IMR-90 (cell line): ENCODE measurements around the gene ZNF175.

Experiments used
- BHLHE40 ChIP-seq: fragments of 150-350 bp; IDR thresholded peaks from 2 replicates; pipeline ENCODE4 v1.6.1; 2016; ENCODE audit warnings: mild to moderate bottlenecking, low read depth, low read length
- CEBPB ChIP-seq: IDR thresholded peaks from 2 replicates; pipeline ENCODE4 v1.6.1; 2012; ENCODE audit warnings: low read depth, low read length, improper control_type of control experiment
- CHD1 ChIP-seq: IDR thresholded peaks from 2 replicates; pipeline ENCODE4 v1.6.1; 2012; ENCODE audit warnings: low read depth, low read length, improper control_type of control experiment
- CTCF ChIP-seq: conservative IDR thresholded peaks from 2 replicates; pipeline ENCODE4 v1.5.1; 2012; ENCODE audit warnings: mild to moderate bottlenecking, low read depth, low read length, improper control_type of control experiment
- ELK1 ChIP-seq: fragments of 150-350 bp; IDR thresholded peaks from 2 replicates; pipeline ENCODE4 v1.6.1; 2016; ENCODE audit warnings: low read depth, mild to moderate bottlenecking, low read length, moderate library complexity, borderline replicate concordance
- MXI1 ChIP-seq: IDR thresholded peaks from 2 replicates; pipeline ENCODE4 v1.6.1; 2012; ENCODE audit warnings: low read depth, mild to moderate bottlenecking, low read length, moderate library complexity, borderline replicate concordance
- NFE2L2 ChIP-seq: fragments of 150-350 bp; IDR thresholded peaks from 2 replicates; pipeline ENCODE4 v1.6.1; 2016; ENCODE audit warnings: low read depth, mild to moderate bottlenecking, low read length
- POLR2A ChIP-seq: IDR thresholded peaks from 2 replicates; pipeline ENCODE4 v1.6.1; 2012; ENCODE audit warnings: mild to moderate bottlenecking, low read depth, low read length
- RAD21 ChIP-seq: IDR thresholded peaks from 2 replicates; pipeline ENCODE4 v1.6.1; 2012; ENCODE audit warnings: low read length, improper control_type of control experiment
- SMC3 ChIP-seq: fragments of 150-350 bp; IDR thresholded peaks from 2 replicates; pipeline ENCODE4 v1.6.1; 2016; ENCODE audit warnings: low read depth, mild to moderate bottlenecking, antibody characterized with exemption, low read length, moderate library complexity
- USF2 ChIP-seq: fragments of 150-350 bp; IDR thresholded peaks from 2 replicates; pipeline ENCODE4 v1.6.1; 2017; ENCODE audit warnings: mild to moderate bottlenecking, antibody characterized with exemption, low read length, low read depth

GRCh38 chr19:51551673-51552432 lies 19.2 kb upstream of the ZNF175 start:
- TF ChIP-seq CTCF (no peak), RAD21 (no peak), CHD1 (no peak), BHLHE40 (no peak), POLR2A (no peak), NFE2L2 (no peak), ELK1 (no peak), SMC3 (no peak), USF2 (no peak), CEBPB (no peak), MXI1 (no peak)
